SK-N-SH (cell line): ENCODE results near the gene PLCE1. TPM values are rescaled to one million over a fixed set of nuclear protein-coding genes. Genes with fewer than 3 reads are reported as not detected.

ENCODE experiments used
- CTCF ChIA-PET: fragments of 300-600, 350-600 bp; formaldehyde crosslinking; extraction: SDS; loops from one replicate; lab custom pipeline; 2021; lab: Yijun Ruan, JAX
- POLR2A ChIA-PET: fragments of 350-600 bp; sonication (Branson Sonifier 250); formaldehyde crosslinking; extraction: SDS; loops from one replicate; lab custom pipeline; 2020; ENCODE audit warnings: antibody characterized with exemption, inconsistent platforms; lab: Yijun Ruan, JAX
- DNase-seq: peaks from one replicate; pipeline ENCODE4 v3.0.0; 2012
- H2AFZ ChIP-seq: fragments of 200-600 bp; sonication (generic); 2 replicates; pipeline ENCODE4 v1.8.1; 2016; ENCODE audit warnings: antibody characterized with exemption, mild to moderate bottlenecking, low read depth
- H3F3A ChIP-seq: fragments of 200-600 bp; sonication (generic); replicated peaks from 2 replicates; pipeline ENCODE3; 2016; ENCODE audit warnings: antibody characterized with exemption, mild to moderate bottlenecking; ENCODE audit not compliant: insufficient read depth
- H3K27ac ChIP-seq, 2 experiments: fragments of 200-500 bp in 1 of 2; fragments of 200-600 bp in 1 of 2; sonication (Bioruptor generic) in 1 of 2; sonication (generic), shearing (Covaris generic) in 1 of 2; 2 replicates each; pipeline versions ENCODE4 v1.5.1 to v1.6.1; 2014 to 2016; ENCODE audit warnings: low read depth in 2 of 2, inconsistent platforms in 1 of 2, low read length in 1 of 2, mild to moderate bottlenecking in 1 of 2, mixed read lengths in 1 of 2
- H3K27me3 ChIP-seq: fragments of 200-600 bp; sonication (generic), shearing (Covaris generic); 2 replicates; pipeline ENCODE4 v1.6.1; 2016; ENCODE audit warnings: mixed run types; ENCODE audit not compliant: insufficient read depth
- H3K36me3 ChIP-seq, 2 experiments: fragments of 200-500 bp in 1 of 2; fragments of 200-600 bp in 1 of 2; sonication (Bioruptor generic) in 1 of 2; sonication (generic) in 1 of 2; replicated peaks in 1 of 2; 2 replicates each; pipeline versions ENCODE3 to v1.5.1; 2014 to 2016; ENCODE audit warnings: low read length in 1 of 2, mild to moderate bottlenecking in 1 of 2; ENCODE audit not compliant: insufficient read depth in 2 of 2, control insufficient read depth in 1 of 2
- H3K4me1 ChIP-seq, 2 experiments: fragments of 200-500 bp in 1 of 2; fragments of 200-600 bp in 1 of 2; sonication (Bioruptor generic) in 1 of 2; sonication (generic), shearing (Covaris generic) in 1 of 2; 2 replicates each; pipeline versions ENCODE4 v1.5.1 to v1.6.1; 2014 to 2016; ENCODE audit warnings: low read depth in 1 of 2, low read length in 1 of 2, mixed run types in 1 of 2; ENCODE audit not compliant: insufficient read depth in 2 of 2, control insufficient read depth in 1 of 2
- H3K4me2 ChIP-seq: fragments of 200-600 bp; sonication (generic), shearing (Covaris generic); 2 replicates; pipeline ENCODE4 v1.6.1; 2017; ENCODE audit warnings: mixed run types
- H3K4me3 ChIP-seq, 2 experiments: fragments of 200-500 bp in 1 of 2; fragments of 200-600 bp in 1 of 2; sonication (Bioruptor generic) in 1 of 2; sonication (generic), shearing (Covaris generic) in 1 of 2; 2 replicates each; pipeline versions ENCODE4 v1.5.1 to v1.8.1; 2014 to 2016; ENCODE audit warnings: low read depth in 2 of 2, inconsistent platforms in 1 of 2, low read length in 1 of 2, mild to moderate bottlenecking in 1 of 2, mixed read lengths in 1 of 2, moderate library complexity in 1 of 2
- H3K79me2 ChIP-seq: fragments of 200-600 bp; sonication (generic); 2 replicates; pipeline ENCODE4 v1.8.1; 2017; ENCODE audit warnings: mild to moderate bottlenecking; ENCODE audit not compliant: insufficient read depth
- H3K9ac ChIP-seq: fragments of 200-600 bp; sonication (generic); 2 replicates; pipeline ENCODE4 v1.6.1; 2017; ENCODE audit warnings: mixed run types
- H3K9me2 ChIP-seq: fragments of 200-600 bp; sonication (generic); 2 replicates; pipeline ENCODE4 v1.6.1; 2017; ENCODE audit warnings: mixed run types
- H3K9me3 ChIP-seq: fragments of 200-600 bp; sonication (generic); 2 replicates; pipeline ENCODE4 v1.6.1; 2017; ENCODE audit warnings: mixed run types, mild to moderate bottlenecking, moderate library complexity
- H4K20me1 ChIP-seq: fragments of 200-600 bp; sonication (generic); 2 replicates; pipeline ENCODE4 v1.6.1; 2017; ENCODE audit warnings: mild to moderate bottlenecking, mixed run types; ENCODE audit not compliant: insufficient read depth
- CHD2 ChIP-seq: fragments of 150-350 bp; IDR thresholded peaks from 2 replicates; pipeline ENCODE4 v1.6.1; 2018; ENCODE audit warnings: low read length; ENCODE audit not compliant: partially characterized antibody
- ELF1 ChIP-seq: IDR thresholded peaks from 2 replicates; pipeline ENCODE4 v1.4.0; 2012
- EP300 ChIP-seq, 2 experiments: IDR thresholded peaks; 2 replicates each; pipeline versions ENCODE4 v1.4.0 to v1.6.1; 2012; ENCODE audit warnings: borderline replicate concordance in 1 of 2, low read depth in 1 of 2, low read length in 1 of 2
- EZH2phosphoT487 ChIP-seq: fragments of 200-600 bp; sonication (generic); IDR thresholded peaks from 2 replicates; pipeline ENCODE4 v1.6.1; 2017; ENCODE audit warnings: low read depth, mixed run types, mild to moderate bottlenecking, antibody characterized with exemption, moderate library complexity, borderline replicate concordance
- FOXM1 ChIP-seq: IDR thresholded peaks from 2 replicates; pipeline ENCODE4 v1.4.0; 2012; ENCODE audit warnings: low read depth, mild to moderate bottlenecking
- GABPA ChIP-seq: IDR thresholded peaks from 2 replicates; pipeline ENCODE4 v1.4.0; 2012; ENCODE audit warnings: low read depth, mild to moderate bottlenecking
- GATA2 ChIP-seq: sonication (generic); formaldehyde crosslinking; IDR thresholded peaks from 2 replicates; pipeline ENCODE4 v1.5.0; 2020; ENCODE audit warnings: mild to moderate bottlenecking, missing genetic modification reagents
- JUND ChIP-seq: IDR thresholded peaks from 2 replicates; pipeline ENCODE4 v1.4.0; 2012
- MEF2A ChIP-seq: IDR thresholded peaks from 2 replicates; pipeline ENCODE4 v1.4.0; 2012; ENCODE audit warnings: low read depth, borderline replicate concordance
- NFIC ChIP-seq: IDR thresholded peaks from 2 replicates; pipeline ENCODE4 v1.4.0; 2012; ENCODE audit warnings: borderline replicate concordance
- POLR2AphosphoS5 ChIP-seq: IDR thresholded peaks from 2 replicates; pipeline ENCODE4 v1.6.1; 2012; ENCODE audit warnings: low read depth, low read length
- RAD21 ChIP-seq: IDR thresholded peaks from 2 replicates; pipeline ENCODE4 v1.6.1; 2012; ENCODE audit warnings: mild to moderate bottlenecking, low read length
- RCOR1 ChIP-seq: fragments of 150-350 bp; IDR thresholded peaks from 2 replicates; pipeline ENCODE4 v1.6.1; 2017; ENCODE audit warnings: antibody characterized with exemption, low read length
- REST ChIP-seq: IDR thresholded peaks from 2 replicates; pipeline ENCODE4 v1.6.1; 2012; ENCODE audit warnings: mild to moderate bottlenecking, low read depth, low read length, moderate library complexity
- RFX5 ChIP-seq: IDR thresholded peaks from 2 replicates; pipeline ENCODE4 v1.6.1; 2012; ENCODE audit warnings: mild to moderate bottlenecking, improper control_type of control experiment, low read length
- RXRA ChIP-seq: IDR thresholded peaks from 2 replicates; pipeline ENCODE4 v1.4.0; 2012; ENCODE audit warnings: low read depth, mild to moderate bottlenecking, borderline replicate concordance
- SIN3A ChIP-seq: IDR thresholded peaks from 2 replicates; pipeline ENCODE4 v1.6.1; 2012; ENCODE audit warnings: low read depth, mild to moderate bottlenecking, low read length, moderate library complexity, borderline replicate concordance
- TCF12 ChIP-seq: IDR thresholded peaks from 2 replicates; pipeline ENCODE4 v1.4.0; 2012
- YY1 ChIP-seq: IDR thresholded peaks from 2 replicates; pipeline ENCODE4 v1.4.0; 2012; ENCODE audit warnings: low read depth, mild to moderate bottlenecking
- ZBTB33 ChIP-seq: IDR thresholded peaks from 2 replicates; pipeline ENCODE4 v1.4.0; 2012; ENCODE audit warnings: low read depth, borderline replicate concordance
- WGBS: methylation state at CpG from one replicate; pipeline ENCODE4 v1.1.6; 2017; ENCODE audit warnings: low lambda C conversion rate; 5-methylcytosine and 5-hydroxymethylcytosine counted together
- polyA plus RNA-seq, 3 experiments: library from polyadenylated mRNA; depleted of rRNA; stranded (reverse); fragments of >200 nt; gene quantifications; 2 replicates each; pipeline ENCODE4 v1.2.3, GENCODE V29; 2012
- TF ChIP-seq, protein P1 (sequence below): IDR thresholded peaks from 2 replicates; pipeline ENCODE4 v1.4.0; 2012; ENCODE audit warnings: low read depth

PLCE1 gene
- polyA plus RNA-seq, 1 of the 3 experiments (the other 2 are of a cell fraction) = 1.2 TPM

DNA sequence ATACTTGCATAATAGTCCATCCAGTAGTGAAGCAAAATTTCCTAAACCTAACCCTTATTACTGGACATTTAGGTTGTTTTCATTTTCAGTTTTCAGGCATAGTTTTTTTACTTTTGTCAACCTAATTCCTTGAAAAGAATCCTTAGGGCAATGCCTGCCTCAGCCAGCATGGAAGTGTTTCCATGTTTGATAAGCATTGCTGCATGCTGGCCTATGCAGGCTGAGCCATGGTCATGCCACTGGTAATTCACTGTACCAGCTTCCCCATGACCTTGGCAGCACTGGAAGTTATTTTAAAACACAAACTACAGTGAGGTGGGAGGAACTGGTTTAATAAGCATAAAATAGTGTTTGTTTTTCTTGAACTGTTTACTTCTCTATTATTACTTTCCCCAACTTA lies 27.8 kb upstream of the PLCE1 start (continued):
- no peak for TF ChIP-seq EP300 (IDR thresholded peaks at IDR 0.05; ENCODE audit: borderline replicate concordance in 1 of 2, low read depth in 1 of 2, low read length in 1 of 2)
- no peak for TF ChIP-seq MEF2A

- H3K27me3 ChIP-seq = no peaks in the 10 kb centered on the region
- no peak overlapping the region for H3K4me2 ChIP-seq
- no peak for TF ChIP-seq REST
- no peak for TF ChIP-seq NFIC
- no peak for TF ChIP-seq POLR2AphosphoS5
- no peak for TF ChIP-seq ZBTB33
- no peak for TF ChIP-seq SIN3A
- TF ChIP-seq GATA2 (CRISPR knock-in tag) = no peak
- H3K4me3 ChIP-seq = no peak overlapping the region
- H3K79me2 ChIP-seq = no peaks in the 10 kb centered on the region
- POLR2A ChIA-PET = no interaction called here
- 91% methylated on average over 2 of the region's 2 CpGs for WGBS
- DNase-seq = no peak
- no peaks in the 10 kb centered on the region for H3K9me3 ChIP-seq
- no peaks in the 10 kb centered on the region for H4K20me1 ChIP-seq
- H3K4me1 ChIP-seq = no peaks in the 10 kb centered on the region; a peak in 1 of 4 replicates
- H3K9ac ChIP-seq = no peak overlapping the region
- no peaks in the 10 kb centered on the region for H3F3A ChIP-seq
- no peak overlapping the region for H2AFZ ChIP-seq
- H3K9me2 ChIP-seq = no peaks in the 10 kb centered on the region
- no peaks in the 10 kb centered on the region for H3K36me3 ChIP-seq
- CTCF ChIA-PET = no interaction called here
- H3K27ac ChIP-seq = no peak overlapping the region
Observed at GRCh38 chr10:93967756-93968155, 26.0 kb upstream of the PLCE1 start.

- no peaks in the 10 kb centered on the region for H3K27me3 ChIP-seq
- no peak for TF ChIP-seq NFIC
- TF ChIP-seq CHD2 = no peak
- TF ChIP-seq TCF12 = no peak
- TF ChIP-seq, protein P1, sequence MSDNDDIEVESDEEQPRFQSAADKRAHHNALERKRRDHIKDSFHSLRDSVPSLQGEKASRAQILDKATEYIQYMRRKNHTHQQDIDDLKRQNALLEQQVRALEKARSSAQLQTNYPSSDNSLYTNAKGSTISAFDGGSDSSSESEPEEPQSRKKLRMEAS = no peak
- no peak for TF ChIP-seq MEF2A
- no peak for TF ChIP-seq RFX5
- TF ChIP-seq JUND = no peak
- TF ChIP-seq YY1 = no peak
- TF ChIP-seq GATA2 (CRISPR knock-in tag) = no peak
- TF ChIP-seq GABPA = no peak
- no peak for TF ChIP-seq ZBTB33
- TF ChIP-seq RCOR1 = no peak
- no peak for TF ChIP-seq ELF1
- no peak for TF ChIP-seq RXRA
- TF ChIP-seq FOXM1 = no peak
- no peak for TF ChIP-seq EZH2phosphoT487
- TF ChIP-seq RAD21 = no peak
- TF ChIP-seq, all 33 proteins: peak for 0
- H3K27ac ChIP-seq = no peak overlapping the region
- DNase-seq = no peak
- ChIA-PET POLR2A (no interaction called here), CTCF (no interaction called here)
- no peaks in the 10 kb centered on the region for H3K36me3 ChIP-seq
- H3F3A ChIP-seq = no peaks in the 10 kb centered on the region
- H3K9ac ChIP-seq = no peak overlapping the region
- 70% methylated on average over 4 of the region's 4 CpGs for WGBS
- no peaks in the 10 kb centered on the region for H3K9me2 ChIP-seq
- H3K4me3 ChIP-seq = no peak overlapping the region
- H4K20me1 ChIP-seq = no peaks in the 10 kb centered on the region
- no peaks in the 10 kb centered on the region for H3K9me3 ChIP-seq
- no peaks in the 10 kb centered on the region for H3K4me1 ChIP-seq
- no peaks in the 10 kb centered on the region for H3K79me2 ChIP-seq
- H2AFZ ChIP-seq = no peak overlapping the region
- no peak overlapping the region for H3K4me2 ChIP-seq
Observed at GRCh38 chr10:93968540-93968945, 25.2 kb upstream of the PLCE1 start.
